ENCODE data around the gene CDC42EP4. TPM values are rescaled to one million over a fixed set of nuclear protein-coding genes. Genes with fewer than 3 reads are reported as not detected.

The CDC42EP4 gene
- total RNA-seq, 1 experiment from 2014 or later: 25.8 TPM

GRCh38 chr17:73317513-73318426, 6.0 kb upstream of the CDC42EP4 start:
- CTCF ChIA-PET: no interaction called here
- Histone ChIP-seq H3K4me3 (ENCODE audit: low read depth, low read length) (no peak overlapping the region), H3K27me3 (replicated peaks; ENCODE audit: control insufficient read depth, insufficient read depth, low read length) (no peaks in the 10 kb centered on the region), H3K4me1 (peaks cover 1% of the 10 kb centered on the region; the same call in 1 of the 2 replicates), H3K36me3 (ENCODE audit: control insufficient read depth, insufficient read depth, low read length) (no peaks in the 10 kb centered on the region), H3K9me3 (no peaks in the 10 kb centered on the region)
- no peak overlapping the region for H3K27ac Mint-ChIP-seq (ENCODE audit: unreplicated experiment)
- intact Hi-C loops (cut with micrococcal nuclease; ENCODE audit: unreplicated experiment): no loop called here
- peaks cover 5% of the 10 kb centered on the region for H3K36me3 Mint-ChIP-seq (ENCODE audit: insufficient read depth, unreplicated experiment)
- no peaks in the 10 kb centered on the region for H3K27me3 Mint-ChIP-seq (ENCODE audit: insufficient read depth, unreplicated experiment)
- H3K4me1 Mint-ChIP-seq (ENCODE audit: low read depth, unreplicated experiment): no peaks in the 10 kb centered on the region
- DNase-seq: no peak
- H3K4me3 Mint-ChIP-seq (ENCODE audit: unreplicated experiment): no peak overlapping the region
- POLR2A ChIA-PET: no interaction called here
- no peak for TF ChIP-seq CTCF (IDR thresholded peaks at IDR 0.05; ENCODE audit: insufficient read depth in 1 of 2, low read depth in 1 of 2, low read length in 1 of 2, severe bottlenecking in 1 of 2, unreplicated experiment in 1 of 2)
- BruUV-seq (replicated peaks): no TSS peak
- H3K9me3 Mint-ChIP-seq (ENCODE audit: unreplicated experiment): no peaks in the 10 kb centered on the region

- no peaks in the 10 kb centered on the region for H3K36me3 ChIP-seq (ENCODE audit: control insufficient read depth, insufficient read depth, low read length)
- no peak for TF ChIP-seq CTCF (IDR thresholded peaks at IDR 0.05; ENCODE audit: insufficient read depth in 1 of 2, low read depth in 1 of 2, low read length in 1 of 2, severe bottlenecking in 1 of 2, unreplicated experiment in 1 of 2)
- peaks cover 5% of the 10 kb centered on the region; the same call in 1 of the 2 replicates for H3K4me1 ChIP-seq
- ChIA-PET POLR2A (no interaction called here), CTCF (no interaction called here)
- Mint-ChIP-seq H3K4me1 (ENCODE audit: low read depth, unreplicated experiment) (no peaks in the 10 kb centered on the region), H3K36me3 (ENCODE audit: insufficient read depth, unreplicated experiment) (peaks cover 7% of the 10 kb centered on the region), H3K9me3 (ENCODE audit: unreplicated experiment) (no peaks in the 10 kb centered on the region), H3K27me3 (ENCODE audit: insufficient read depth, unreplicated experiment) (no peaks in the 10 kb centered on the region), H3K4me3 (ENCODE audit: unreplicated experiment) (no peak overlapping the region), H3K27ac (ENCODE audit: unreplicated experiment) (no peak overlapping the region)
- H3K4me3 ChIP-seq (ENCODE audit: low read depth, low read length): no peak overlapping the region
- H3K9me3 ChIP-seq: no peaks in the 10 kb centered on the region
- intact Hi-C loops (cut with micrococcal nuclease; ENCODE audit: unreplicated experiment): no loop called here
- no peak for DNase-seq
- H3K27me3 ChIP-seq (replicated peaks; ENCODE audit: control insufficient read depth, insufficient read depth, low read length): no peaks in the 10 kb centered on the region
- BruUV-seq (replicated peaks): no TSS peak
Observed at GRCh38 chr17:73316919-73317505, 5.2 kb upstream of the CDC42EP4 start.

- no TSS peak for BruUV-seq (replicated peaks)
- Mint-ChIP-seq H3K27ac (ENCODE audit: unreplicated experiment) (no peak overlapping the region), H3K27me3 (ENCODE audit: insufficient read depth, unreplicated experiment) (no peaks in the 10 kb centered on the region), H3K9me3 (ENCODE audit: unreplicated experiment) (no peaks in the 10 kb centered on the region), H3K4me1 (ENCODE audit: low read depth, unreplicated experiment) (no peaks in the 10 kb centered on the region), H3K4me3 (ENCODE audit: unreplicated experiment) (no peak overlapping the region), H3K36me3 (ENCODE audit: insufficient read depth, unreplicated experiment) (peaks cover 20% of the 10 kb centered on the region)
- Histone ChIP-seq H3K4me3 (ENCODE audit: low read depth, low read length) (no peak overlapping the region), H3K36me3 (ENCODE audit: control insufficient read depth, insufficient read depth, low read length) (no peaks in the 10 kb centered on the region), H3K27me3 (replicated peaks; ENCODE audit: control insufficient read depth, insufficient read depth, low read length) (no peaks in the 10 kb centered on the region), H3K9me3 (no peaks in the 10 kb centered on the region), H3K4me1 (peaks cover 5% of the 10 kb centered on the region; the same call in 1 of the 2 replicates)
- POLR2A ChIA-PET: no interaction called here
- CTCF ChIA-PET: no interaction called here
- DNase-seq: no peak
- intact Hi-C loops (cut with micrococcal nuclease; ENCODE audit: unreplicated experiment): no loop called here
- no peak for TF ChIP-seq CTCF (IDR thresholded peaks at IDR 0.05; ENCODE audit: insufficient read depth in 1 of 2, low read depth in 1 of 2, low read length in 1 of 2, severe bottlenecking in 1 of 2, unreplicated experiment in 1 of 2)
Observed at GRCh38 chr17:73315471-73315870, 3.7 kb upstream of the CDC42EP4 start.

Data from Caco-2 (cell line).